HG03460 (cell line): ENCODE results near the gene ABCC3.

Experiments used
- ATAC-seq: cut with Tn5 transposase; IDR thresholded peaks from one replicate; pipeline ENCODE4 v1.9.1; 2021; ENCODE audit not compliant: unreplicated experiment

Gene ABCC3

GRCh38 chr17:50642722-50643656 lies 8.3 kb downstream of the ABCC3 start:
- no peak for ATAC-seq

GRCh38 chr17:50645748-50646682 lies 11.3 kb downstream of the ABCC3 start:
- no peak for ATAC-seq

GRCh38 chr17:50647187-50647586 lies 12.5 kb downstream of the ABCC3 start:
- ATAC-seq, result no peak

- no peak for ATAC-seq
Observed at GRCh38 chr17:50649042-50649908, 14.6 kb downstream of the ABCC3 start.

GRCh38 chr17:50651661-50652060 lies 17.0 kb downstream of the ABCC3 start:
- ATAC-seq, result no peak

- no peak for ATAC-seq
Observed at GRCh38 chr17:50653738-50654137, 19.1 kb downstream of the ABCC3 start.

- no peak for ATAC-seq
Observed at GRCh38 chr17:50656509-50656908, 21.8 kb downstream of the ABCC3 start.

- ATAC-seq, result no peak
Observed at GRCh38 chr17:50657054-50657453, 22.4 kb downstream of the ABCC3 start.

GRCh38 chr17:50657627-50658026 lies 22.9 kb downstream of the ABCC3 start:
- ATAC-seq, result no peak

- no peak for ATAC-seq
Observed at GRCh38 chr17:50658616-50659015, 23.9 kb downstream of the ABCC3 start.

- ATAC-seq, result no peak
Observed at GRCh38 chr17:50659179-50659578, 24.5 kb downstream of the ABCC3 start.

- no peak for ATAC-seq
Observed at GRCh38 chr17:50660042-50660886, 25.6 kb downstream of the ABCC3 start.

GRCh38 chr17:50660887-50661345 lies 26.2 kb downstream of the ABCC3 start:
- no peak for ATAC-seq

- ATAC-seq, result no peak
Observed at GRCh38 chr17:50661348-50661747, 26.7 kb downstream of the ABCC3 start.

- ATAC-seq, result no peak
Observed at GRCh38 chr17:50661795-50662391, 27.2 kb downstream of the ABCC3 start.

- no peak for ATAC-seq
Observed at GRCh38 chr17:50662632-50663225, 28.0 kb downstream of the ABCC3 start.

GRCh38 chr17:50663812-50664374 lies 29.2 kb downstream of the ABCC3 start:
- ATAC-seq, result no peak

GRCh38 chr17:50664788-50665458 lies 30.2 kb downstream of the ABCC3 start:
- ATAC-seq, result no peak
